Suprapubic skin (tissue), 4 donors: ENCODE results near the gene ZNF641. TPM values are rescaled to one million over a fixed set of nuclear protein-coding genes. Genes with fewer than 3 reads are reported as not detected.
"Not testable (repeated sequence)": the region's sequence is repeated elsewhere in the genome, so short reads cannot be mapped to it uniquely, and the experiment has no call there.

Experiments
- DNase-seq, 2 donors: peaks; one replicate each; pipeline ENCODE4 v3.0.0-alpha.2; 2019; ENCODE audit warnings: low spot score in 2 of 2
- H3K27ac ChIP-seq: fragments of 200-600 bp; sonication (generic); one replicate; pipeline ENCODE4 v1.5.1; 2019
- H3K27me3 ChIP-seq: fragments of 200-600 bp; sonication (generic); one replicate; pipeline ENCODE4 v1.5.1; 2019
- H3K36me3 ChIP-seq: fragments of 200-600 bp; sonication (generic); one replicate; pipeline ENCODE4 v1.5.1; 2019
- H3K4me1 ChIP-seq: fragments of 200-600 bp; sonication (generic); one replicate; pipeline ENCODE4 v1.5.1; 2019
- H3K4me3 ChIP-seq: fragments of 200-600 bp; sonication (generic); one replicate; pipeline ENCODE4 v1.5.1; 2019; ENCODE audit warnings: mild to moderate bottlenecking
- H3K9me3 ChIP-seq: fragments of 200-600 bp; sonication (generic); one replicate; pipeline ENCODE4 v1.5.1; 2019
- CTCF ChIP-seq, 2 donors: fragments of 200-600 bp in 1 of 2; fragments of 450-650 bp in 1 of 2; sonication (generic) in 1 of 2; IDR thresholded peaks; one replicate each; pipeline ENCODE4 v1.5.1; 2016 to 2019; ENCODE audit warnings: antibody characterized with exemption in 2 of 2, mild to moderate bottlenecking in 1 of 2, moderate library complexity in 1 of 2
- EP300 ChIP-seq: sonication (generic); formaldehyde crosslinking; IDR thresholded peaks from one replicate; pipeline ENCODE4 v1.6.1; 2017; ENCODE audit warnings: antibody characterized with exemption
- POLR2A ChIP-seq, 2 donors: fragments of 450-650 bp; IDR thresholded peaks; one replicate each; pipeline ENCODE4 v1.6.1; 2017; ENCODE audit warnings: antibody characterized with exemption in 2 of 2, mild to moderate bottlenecking in 2 of 2, moderate library complexity in 2 of 2
- POLR2AphosphoS5 ChIP-seq, 3 donors: sonication (generic); formaldehyde crosslinking; IDR thresholded peaks; one replicate each; pipeline ENCODE4 v1.6.1; 2017; ENCODE audit warnings: antibody characterized with exemption in 3 of 3
- WGBS: methylation state at CpG from one replicate; pipeline ENCODE4 v1.1.5; 2018; 5-methylcytosine and 5-hydroxymethylcytosine counted together
- total RNA-seq, 4 donors: library from RNA; depleted of rRNA; stranded (reverse); fragments of >200 nt; gene quantifications; one replicate each; pipeline ENCODE4 v1.1.0, GENCODE V29; 2016

The ZNF641 gene
- total RNA-seq, 4 donors from 2014 or later, result 10.2 to 15.4 (median 13.2) TPM

- DNase-seq, result no peak
- H3K9me3 ChIP-seq, result no peaks in the 10 kb centered on the region
- no peaks in the 10 kb centered on the region for H3K27me3 ChIP-seq
- no peak overlapping the region for H3K27ac ChIP-seq
- no peak for TF ChIP-seq CTCF (IDR thresholded peaks at IDR 0.05)
- no peak for TF ChIP-seq POLR2A (IDR thresholded peaks at IDR 0.05)
- TF ChIP-seq POLR2AphosphoS5 (IDR thresholded peaks at IDR 0.05), result no peak
- no peak for TF ChIP-seq EP300
- H3K36me3 ChIP-seq, result peaks cover 6% of the 10 kb centered on the region
- H3K4me1 ChIP-seq, result peaks cover 4% of the 10 kb centered on the region
- WGBS, result 80% methylated on average over 4 of the region's 4 CpGs
- no peak overlapping the region for H3K4me3 ChIP-seq
These were observed 14.2 kb downstream of the ZNF641 start for GRCh38 chr12:48336564-48336963.

DNA sequence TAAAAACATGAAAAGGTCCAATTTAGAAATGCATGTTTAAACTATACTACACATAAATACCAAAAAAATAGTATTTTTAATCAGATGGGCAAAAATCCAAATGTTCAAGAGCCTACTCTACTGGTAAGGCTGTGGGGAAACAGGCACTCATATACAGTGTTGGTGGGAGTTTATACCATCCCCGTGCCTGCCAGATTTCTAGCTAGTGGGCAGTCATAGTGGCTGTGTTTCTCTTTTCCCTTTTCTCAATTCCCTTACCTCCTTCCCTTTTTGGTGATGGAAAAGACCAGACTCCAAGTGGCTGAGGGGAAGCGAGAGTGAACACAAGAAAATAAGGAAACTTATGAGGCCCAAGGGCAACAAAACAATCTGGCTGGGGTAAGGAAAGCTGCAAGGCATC, 14.7 kb downstream of the ZNF641 start:
- 70% methylated on average over 2 of the region's 2 CpGs for WGBS
- peaks cover 6% of the 10 kb centered on the region for H3K36me3 ChIP-seq
- no peak overlapping the region for H3K4me3 ChIP-seq
- H3K9me3 ChIP-seq, result no peaks in the 10 kb centered on the region
- peaks cover 4% of the 10 kb centered on the region for H3K4me1 ChIP-seq
- no peak for TF ChIP-seq CTCF (IDR thresholded peaks at IDR 0.05)
- no peak for TF ChIP-seq POLR2A (IDR thresholded peaks at IDR 0.05)
- TF ChIP-seq EP300, result no peak
- no peak for TF ChIP-seq POLR2AphosphoS5 (IDR thresholded peaks at IDR 0.05)
- DNase-seq, result no peak
- H3K27me3 ChIP-seq, result no peaks in the 10 kb centered on the region
- no peak overlapping the region for H3K27ac ChIP-seq

GRCh38 chr12:48334808-48335207, 15.9 kb downstream of the ZNF641 start:
- peaks cover 4% of the 10 kb centered on the region for H3K4me1 ChIP-seq
- TF ChIP-seq EP300 (no peak), CTCF (IDR thresholded peaks at IDR 0.05) (no peak), POLR2A (IDR thresholded peaks at IDR 0.05) (no peak), POLR2AphosphoS5 (IDR thresholded peaks at IDR 0.05) (no peak)
- no peak overlapping the region for H3K27ac ChIP-seq
- DNase-seq, result no peak
- no peak overlapping the region for H3K4me3 ChIP-seq
- H3K27me3 ChIP-seq, result no peaks in the 10 kb centered on the region
- no peaks in the 10 kb centered on the region for H3K9me3 ChIP-seq
- WGBS, result 67% methylated on average over 5 of the region's 5 CpGs
- peaks cover 2% of the 10 kb centered on the region for H3K36me3 ChIP-seq

DNA sequence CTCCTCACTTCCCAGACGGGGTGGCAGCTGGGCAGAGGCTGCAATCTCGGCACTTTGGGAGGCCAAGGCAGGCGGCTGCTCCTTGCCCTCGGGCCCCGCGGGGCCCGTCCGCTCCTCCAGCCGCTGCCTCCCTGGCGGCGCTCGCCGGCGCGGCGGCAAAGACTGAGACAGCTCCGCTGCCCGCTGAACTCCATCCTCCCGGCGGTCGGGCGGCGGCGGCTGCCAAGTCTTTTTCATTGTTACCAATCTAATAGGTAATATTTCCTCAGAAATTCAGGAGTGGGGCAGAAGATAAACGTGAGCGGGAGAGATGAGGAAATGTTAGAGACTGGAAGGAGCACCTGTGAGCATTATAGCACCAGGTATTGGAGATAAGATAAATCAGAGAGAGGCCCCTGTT, 17.0 kb downstream of the ZNF641 start:
- H3K36me3 ChIP-seq, DNase-seq, H3K9me3 ChIP-seq, H3K27ac ChIP-seq, H3K27me3 ChIP-seq, H3K4me1 ChIP-seq, H3K4me3 ChIP-seq: not testable (repeated sequence)
- 97% methylated on average over 18 of the region's 26 CpGs for WGBS

GRCh38 chr12:48331399-48331798, 19.3 kb downstream of the ZNF641 start:
- WGBS, result 90% methylated on average over 2 of the region's 2 CpGs
- DNase-seq, result no peak
- Histone ChIP-seq H3K36me3 (no peaks in the 10 kb centered on the region), H3K4me3 (no peak overlapping the region), H3K27ac (no peak overlapping the region), H3K4me1 (peaks cover 4% of the 10 kb centered on the region), H3K27me3 (no peaks in the 10 kb centered on the region), H3K9me3 (no peaks in the 10 kb centered on the region)
- no peak for TF ChIP-seq POLR2AphosphoS5 (IDR thresholded peaks at IDR 0.05)
- TF ChIP-seq POLR2A (IDR thresholded peaks at IDR 0.05), result no peak
- no peak for TF ChIP-seq CTCF (IDR thresholded peaks at IDR 0.05)
- TF ChIP-seq EP300, result no peak

DNA sequence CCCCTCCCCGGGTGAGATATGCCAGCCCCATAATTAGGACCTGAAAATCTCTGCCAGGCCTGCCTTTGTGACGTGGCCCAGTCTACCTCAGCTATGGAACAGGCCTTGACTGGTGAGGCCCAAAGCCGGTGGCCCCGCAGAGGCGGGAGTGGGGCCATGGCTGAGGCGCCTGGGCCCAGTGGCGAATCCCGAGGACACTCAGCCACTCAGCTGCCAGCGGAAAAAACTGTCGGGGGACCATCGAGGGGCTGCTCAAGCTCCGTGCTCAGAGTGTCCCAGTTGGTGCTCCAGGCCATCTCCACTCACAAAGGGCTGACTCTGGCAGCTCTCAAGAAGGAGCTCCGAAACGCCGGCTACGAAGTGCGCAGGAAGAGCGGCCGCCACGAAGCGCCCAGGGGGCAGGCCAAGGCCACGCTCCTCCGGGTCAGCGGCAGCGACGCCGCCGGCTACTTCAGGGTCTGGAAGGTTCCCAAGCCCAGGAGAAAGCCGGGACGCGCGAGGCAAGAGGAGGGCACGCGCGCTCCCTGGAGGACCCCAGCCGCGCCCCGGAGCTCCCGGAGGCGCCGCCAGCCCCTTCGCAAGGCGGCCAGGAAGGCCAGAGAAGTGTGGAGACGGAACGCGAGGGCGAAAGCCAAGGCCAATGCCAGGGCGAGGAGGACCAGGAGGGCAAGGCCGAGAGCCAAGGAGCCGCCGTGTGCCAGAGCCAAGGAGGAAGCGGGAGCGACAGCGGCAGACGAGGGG, 21.4 kb downstream of the ZNF641 start:
- Histone ChIP-seq H3K4me1 (no peaks in the 10 kb centered on the region), H3K27ac (no peak overlapping the region), H3K27me3 (no peaks in the 10 kb centered on the region), H3K9me3 (no peaks in the 10 kb centered on the region), H3K36me3 (no peaks in the 10 kb centered on the region), H3K4me3 (no peak overlapping the region)
- DNase-seq, result no peak
- TF ChIP-seq EP300 (no peak), POLR2AphosphoS5 (IDR thresholded peaks at IDR 0.05) (no peak), POLR2A (IDR thresholded peaks at IDR 0.05) (no peak), CTCF (IDR thresholded peaks at IDR 0.05) (no peak)
- 87% methylated on average over 52 of the region's 55 CpGs for WGBS
